GM12891 (cell line): ENCODE results near the gene PRSS57.

ENCODE experiments used
- POLR2A ChIP-seq: IDR thresholded peaks from 2 replicates; pipeline ENCODE4 v1.6.1; 2011; ENCODE audit warnings: low read depth, low read length, control low read depth
- POLR2AphosphoS5 ChIP-seq: IDR thresholded peaks from 2 replicates; pipeline ENCODE4 v1.6.1; 2011; ENCODE audit warnings: low read depth, low read length, control low read depth
- POU2F2 ChIP-seq: IDR thresholded peaks from 2 replicates; pipeline ENCODE4 v1.6.1; 2011; ENCODE audit warnings: low read depth, mild to moderate bottlenecking, control low read depth, low read length, moderate library complexity
- TAF1 ChIP-seq: IDR thresholded peaks from 2 replicates; pipeline ENCODE4 v1.6.1; 2011; ENCODE audit warnings: low read depth, low read length, control low read depth

- TF ChIP-seq POU2F2 (no peak), POLR2AphosphoS5 (no peak), POLR2A (no peak), TAF1 (no peak)
Measured at GRCh38 chr19:640161-640558, 55.1 kb downstream of the PRSS57 start.
